Kidney epithelial cell (primary cell): ENCODE measurements around the gene MROH2A. TPM values are rescaled to one million over a fixed set of nuclear protein-coding genes. Genes with fewer than 3 reads are reported as not detected.

ENCODE experiments used
- DNase-seq: peaks from one replicate; pipeline ENCODE4 v3.0.0-alpha.2; 2010; ENCODE audit warnings: low read depth
- H3K27me3 ChIP-seq: 2 replicates; pipeline ENCODE4 v1.6.0; 2011; ENCODE audit warnings: low read length; ENCODE audit not compliant: control insufficient read depth, insufficient read depth
- H3K36me3 ChIP-seq: 2 replicates; pipeline ENCODE4 v1.5.1; 2011; ENCODE audit warnings: low read length; ENCODE audit not compliant: control insufficient read depth, insufficient read depth
- H3K4me3 ChIP-seq: 2 replicates; pipeline ENCODE4 v1.5.1; 2011; ENCODE audit warnings: low read depth, mild to moderate bottlenecking, control low read depth, low read length
- CTCF ChIP-seq: IDR thresholded peaks from 2 replicates; pipeline ENCODE4 v1.5.1; 2011; ENCODE audit warnings: mild to moderate bottlenecking, moderate library complexity, low read length, control low read depth, inconsistent platforms; ENCODE audit not compliant: insufficient read depth, poor library complexity, severe bottlenecking
- total RNA-seq: library from RNA; depleted of rRNA; stranded (reverse); fragments of >200 nt; gene quantifications from 2 replicates; pipeline ENCODE4 v1.2.3, GENCODE V29; 2015

The MROH2A gene
- total RNA-seq, 1 donor from 2014 or later: not detected

- DNase-seq: no peak
- no peak overlapping the region for H3K4me3 ChIP-seq
- TF ChIP-seq CTCF: no peak
- H3K27me3 ChIP-seq: no peaks in the 10 kb centered on the region
- no peaks in the 10 kb centered on the region for H3K36me3 ChIP-seq
Measured at GRCh38 chr2:233817361-233817911, 39.3 kb downstream of the MROH2A start.

GRCh38 chr2:233817995-233818638, 40.0 kb downstream of the MROH2A start:
- no peaks in the 10 kb centered on the region for H3K27me3 ChIP-seq
- no peaks in the 10 kb centered on the region for H3K36me3 ChIP-seq
- TF ChIP-seq CTCF: no peak
- no peak overlapping the region for H3K4me3 ChIP-seq
- DNase-seq: no peak

- H3K4me3 ChIP-seq: no peak overlapping the region
- H3K36me3 ChIP-seq: no peaks in the 10 kb centered on the region
- DNase-seq: no peak
- H3K27me3 ChIP-seq: no peaks in the 10 kb centered on the region
- TF ChIP-seq CTCF: no peak
Measured at GRCh38 chr2:233818639-233819621, 40.8 kb downstream of the MROH2A start.

GRCh38 chr2:233819884-233820773, 42.0 kb downstream of the MROH2A start:
- DNase-seq: no peak
- TF ChIP-seq CTCF: no peak
- H3K4me3 ChIP-seq: no peak overlapping the region
- no peaks in the 10 kb centered on the region for H3K27me3 ChIP-seq
- no peaks in the 10 kb centered on the region for H3K36me3 ChIP-seq

GRCh38 chr2:233820774-233821105, 42.6 kb downstream of the MROH2A start:
- H3K36me3 ChIP-seq: no peaks in the 10 kb centered on the region
- no peak overlapping the region for H3K4me3 ChIP-seq
- TF ChIP-seq CTCF: no peak
- H3K27me3 ChIP-seq: no peaks in the 10 kb centered on the region
- no peak for DNase-seq
